ENCODE measurements around the gene FAM114A1.

Gene FAM114A1

GRCh38 chr4:38994135-38994534 is 126.5 kb downstream of the FAM114A1 start:
- TF ChIP-seq GATA2 (IDR thresholded peaks at IDR 0.05; ENCODE audit: low read depth, low read length) (no peak), GATA3 (IDR thresholded peaks at IDR 0.05; ENCODE audit: low read depth, low read length) (no peak)
